Gastrocnemius medialis (tissue), 4 donors: ENCODE measurements around the gene ADGRD1. TPM values are rescaled to one million over a fixed set of nuclear protein-coding genes. Genes with fewer than 3 reads are reported as not detected.

ENCODE experiments used
- ATAC-seq, 2 donors: fragments of 150-250 bp; one replicate each; pipeline ENCODE4 v1.9.1; 2016
- DNase-seq, 2 donors: peaks; one replicate each; pipeline ENCODE4 v3.0.0-alpha.2; 2019
- H3K27ac ChIP-seq, 4 donors: fragments of 200-600 bp; sonication (generic); 1 replicate in 1 of 4; 2 replicates in 3 of 4; pipeline ENCODE4 v1.5.1; 2016 to 2018; ENCODE audit warnings: mild to moderate bottlenecking in 2 of 4, moderate library complexity in 1 of 4
- H3K27me3 ChIP-seq, 3 donors: fragments of 200-600 bp; sonication (generic) in 2 of 3; 1 replicate in 1 of 3; 2 replicates in 2 of 3; pipeline versions ENCODE4 v1.5.1 to v1.6.0; 2016 to 2019; ENCODE audit warnings: mild to moderate bottlenecking in 1 of 3, moderate library complexity in 1 of 3
- H3K36me3 ChIP-seq, 2 donors: fragments of 200-600 bp; sonication (generic) in 1 of 2; one replicate each; pipeline ENCODE4 v1.5.1; 2017 to 2018
- H3K4me1 ChIP-seq, 2 donors: fragments of 200-600 bp; sonication (generic) in 1 of 2; one replicate each; pipeline ENCODE4 v1.5.1; 2016 to 2017; ENCODE audit warnings: mild to moderate bottlenecking in 2 of 2
- H3K4me3 ChIP-seq, 4 donors: fragments of 200-600 bp; sonication (generic) in 3 of 4; 1 replicate in 1 of 4; 2 replicates in 3 of 4; pipeline ENCODE4 v1.5.1; 2016 to 2019; ENCODE audit warnings: mild to moderate bottlenecking in 2 of 4
- H3K9me3 ChIP-seq, 3 donors: fragments of 200-600 bp; sonication (generic) in 2 of 3; 1 replicate in 1 of 3; 2 replicates in 2 of 3; pipeline ENCODE4 v1.5.1; 2016 to 2019
- POLR2A ChIP-seq, 2 donors: fragments of 450-650 bp; IDR thresholded peaks; one replicate each; pipeline ENCODE4 v1.6.1; 2017; ENCODE audit warnings: antibody characterized with exemption in 2 of 2, mild to moderate bottlenecking in 2 of 2, moderate library complexity in 2 of 2
- in situ Hi-C, 4 donors: fragments of 200-750 bp; cut with MboI; loops; one replicate each; pipeline versions ENCODE4 v1.15.0 to v1.8.0; 2017; ENCODE audit warnings: low sequenced_read_pairs in 4 of 4
- intact Hi-C: fragments of 100-400 bp; cut with DNase I; formaldehyde crosslinking; loops from one replicate; pipeline ENCODE4 v1.15.1; 2023; ENCODE audit warnings: low total_unique reads
- total RNA-seq, 4 donors: library from RNA; depleted of rRNA; stranded (reverse); fragments of >200 nt; gene quantifications; one replicate each; pipeline versions ENCODE4 v1.1.0 to v1.2.3, GENCODE V29; 2016
- TF ChIP-seq, protein P1 (sequence below), 5 experiments: fragments of 450-650 bp in 3 of 5; fragments of 200-600 bp in 2 of 5; sonication (generic) in 2 of 5; IDR thresholded peaks in 4 of 5; conservative IDR thresholded peaks in 1 of 5; 1 replicate in 4 of 5; 2 replicates in 1 of 5; pipeline ENCODE4 v1.5.1; 2016 to 2019; ENCODE audit warnings: antibody characterized with exemption in 5 of 5, mild to moderate bottlenecking in 3 of 5, moderate library complexity in 3 of 5

Gene ADGRD1
- total RNA-seq, 4 donors from 2014 or later = 5.3 to 9.6 (median 8.2) TPM

DNA sequence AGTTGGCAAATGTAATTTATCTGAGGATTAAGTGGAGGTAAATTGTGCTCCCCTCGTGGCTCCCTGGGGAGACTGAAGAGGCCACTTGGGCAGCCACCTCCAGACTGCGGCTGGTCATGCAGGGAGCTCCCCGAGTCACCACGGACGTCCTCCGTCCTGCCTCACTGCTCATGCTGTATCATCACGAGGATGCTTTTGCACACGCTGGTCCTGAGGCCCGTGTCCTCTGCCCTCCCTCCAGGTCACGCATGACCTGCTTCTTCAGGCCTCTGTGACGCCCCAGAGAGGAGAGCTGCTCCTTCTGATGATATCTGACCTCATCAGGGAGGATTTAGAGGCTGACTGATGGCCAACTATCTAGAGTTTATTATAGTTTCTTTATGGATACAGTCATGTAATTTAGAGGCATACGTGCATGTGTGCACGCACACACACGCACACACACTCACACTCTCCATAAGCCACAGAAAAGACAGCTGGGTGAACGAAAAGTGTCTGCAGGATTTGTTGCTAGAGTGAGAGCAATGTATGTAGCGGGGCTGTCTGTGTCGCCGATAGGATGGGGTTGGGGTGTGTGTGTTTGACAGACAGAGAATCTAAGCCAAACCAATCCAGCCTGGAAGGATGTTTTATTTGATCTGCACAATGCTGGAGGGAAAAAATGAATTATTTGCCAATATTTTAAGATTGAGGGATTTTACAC is 160.0 kb downstream of the ADGRD1 start:
- peaks cover 0 to 3% of the 10 kb centered on the region in 2 donors for H3K4me1 ChIP-seq
- H3K27ac ChIP-seq = no peak overlapping the region
- DNase-seq (peak in 1 of 2 donors; percentile 0), ATAC-seq (no peak)
- H3K9me3 ChIP-seq = no peaks in the 10 kb centered on the region
- no peaks in the 10 kb centered on the region for H3K27me3 ChIP-seq
- intact Hi-C loops = no loop called here
- H3K4me3 ChIP-seq = no peak overlapping the region
- TF ChIP-seq POLR2A (IDR thresholded peaks at IDR 0.05) = no peak
- TF ChIP-seq, protein P1, sequence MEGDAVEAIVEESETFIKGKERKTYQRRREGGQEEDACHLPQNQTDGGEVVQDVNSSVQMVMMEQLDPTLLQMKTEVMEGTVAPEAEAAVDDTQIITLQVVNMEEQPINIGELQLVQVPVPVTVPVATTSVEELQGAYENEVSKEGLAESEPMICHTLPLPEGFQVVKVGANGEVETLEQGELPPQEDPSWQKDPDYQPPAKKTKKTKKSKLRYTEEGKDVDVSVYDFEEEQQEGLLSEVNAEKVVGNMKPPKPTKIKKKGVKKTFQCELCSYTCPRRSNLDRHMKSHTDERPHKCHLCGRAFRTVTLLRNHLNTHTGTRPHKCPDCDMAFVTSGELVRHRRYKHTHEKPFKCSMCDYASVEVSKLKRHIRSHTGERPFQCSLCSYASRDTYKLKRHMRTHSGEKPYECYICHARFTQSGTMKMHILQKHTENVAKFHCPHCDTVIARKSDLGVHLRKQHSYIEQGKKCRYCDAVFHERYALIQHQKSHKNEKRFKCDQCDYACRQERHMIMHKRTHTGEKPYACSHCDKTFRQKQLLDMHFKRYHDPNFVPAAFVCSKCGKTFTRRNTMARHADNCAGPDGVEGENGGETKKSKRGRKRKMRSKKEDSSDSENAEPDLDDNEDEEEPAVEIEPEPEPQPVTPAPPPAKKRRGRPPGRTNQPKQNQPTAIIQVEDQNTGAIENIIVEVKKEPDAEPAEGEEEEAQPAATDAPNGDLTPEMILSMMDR (IDR thresholded peaks at IDR 0.05 in 4 of 5, conservative IDR thresholded peaks at IDR 0.05 in 1 of 5) = no peak
- in situ Hi-C loops = loop anchor here in 1 of 4 donors (25.0 kb wide), 1 partner anchor 874 kb away; no protein-coding TSS in a partner anchor
- H3K36me3 ChIP-seq = no peaks in the 10 kb centered on the region

DNA sequence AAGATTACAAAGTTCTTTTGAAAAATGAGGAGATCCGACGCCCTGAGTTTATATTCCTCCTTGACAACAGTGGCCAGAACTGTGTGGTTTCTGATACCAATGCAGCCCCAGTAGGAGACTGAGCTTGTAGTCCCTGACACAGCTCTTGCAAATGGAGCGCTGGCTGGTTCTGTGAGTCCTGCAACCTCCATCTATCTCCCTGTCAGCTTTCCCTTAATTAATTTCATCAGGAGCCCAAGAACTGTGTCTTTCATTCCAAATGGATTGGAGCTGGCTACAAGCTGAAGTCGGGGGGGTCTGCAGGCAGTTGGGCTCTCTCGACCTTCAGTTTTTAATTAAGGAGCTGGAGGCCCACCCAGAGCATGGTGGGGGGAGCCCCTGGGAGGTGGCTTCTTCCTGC is 160.6 kb downstream of the ADGRD1 start:
- Histone ChIP-seq H3K4me3 (no peak overlapping the region), H3K9me3 (no peaks in the 10 kb centered on the region), H3K4me1 (peaks cover 0 to 3% of the 10 kb centered on the region in 2 donors), H3K27me3 (no peaks in the 10 kb centered on the region), H3K27ac (no peak overlapping the region), H3K36me3 (no peaks in the 10 kb centered on the region)
- in situ Hi-C loops (loop anchor here in 1 of 4 donors (25.0 kb wide), 1 partner anchor 873 kb away; no protein-coding TSS in a partner anchor), intact Hi-C loops (no loop called here)
- DNase-seq (peak in 1 of 2 donors; percentile 2), ATAC-seq (no peak)
- no peak for TF ChIP-seq POLR2A (IDR thresholded peaks at IDR 0.05)
- TF ChIP-seq, protein P1 (IDR thresholded peaks at IDR 0.05 in 4 of 5, conservative IDR thresholded peaks at IDR 0.05 in 1 of 5) = no peak

DNA sequence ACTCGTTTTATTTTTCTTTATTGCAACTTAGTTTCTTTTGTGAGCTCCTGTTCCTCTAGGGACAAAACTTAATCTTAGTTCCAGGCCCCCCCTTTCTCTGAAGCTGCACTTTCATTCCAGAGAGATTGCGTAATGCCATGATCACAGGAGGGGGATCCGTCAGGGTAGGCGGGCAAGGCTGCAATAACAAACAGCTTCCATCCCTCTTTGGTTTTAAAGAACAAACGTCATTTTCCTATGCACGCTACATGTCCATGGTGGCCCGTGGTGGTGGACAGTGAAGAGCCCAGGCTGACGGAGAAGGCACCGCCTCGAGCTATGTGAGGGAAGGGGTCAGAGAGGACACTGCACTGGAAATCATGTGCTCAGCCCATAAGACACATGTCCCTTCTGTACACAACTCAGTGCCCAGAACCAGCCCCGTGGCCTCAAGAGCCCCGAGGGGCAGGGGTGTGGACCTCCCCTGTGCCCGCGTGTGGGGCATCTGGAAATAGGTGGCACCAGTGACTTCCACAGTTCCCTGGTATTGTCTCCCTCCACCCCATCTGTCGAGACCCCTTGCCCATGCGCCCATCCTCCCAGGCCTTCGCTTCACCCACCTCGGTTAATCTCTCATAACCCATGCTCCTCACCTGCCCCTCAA is 161.4 kb downstream of the ADGRD1 start:
- peaks cover 0 to 3% of the 10 kb centered on the region in 2 donors for H3K4me1 ChIP-seq
- DNase-seq = peak in 1 of 2 donors; percentile 8
- H3K9me3 ChIP-seq = no peaks in the 10 kb centered on the region
- H3K27ac ChIP-seq = no peak overlapping the region
- no peaks in the 10 kb centered on the region for H3K36me3 ChIP-seq
- no peak for ATAC-seq
- intact Hi-C loops = no loop called here
- TF ChIP-seq, protein P1 (IDR thresholded peaks at IDR 0.05 in 4 of 5, conservative IDR thresholded peaks at IDR 0.05 in 1 of 5) = no peak
- no peak for TF ChIP-seq POLR2A (IDR thresholded peaks at IDR 0.05)
- no peaks in the 10 kb centered on the region for H3K27me3 ChIP-seq
- no peak overlapping the region for H3K4me3 ChIP-seq
- in situ Hi-C loops = loop anchor here in 1 of 4 donors (25.0 kb wide), 1 partner anchor 872 kb away; no protein-coding TSS in a partner anchor

DNA sequence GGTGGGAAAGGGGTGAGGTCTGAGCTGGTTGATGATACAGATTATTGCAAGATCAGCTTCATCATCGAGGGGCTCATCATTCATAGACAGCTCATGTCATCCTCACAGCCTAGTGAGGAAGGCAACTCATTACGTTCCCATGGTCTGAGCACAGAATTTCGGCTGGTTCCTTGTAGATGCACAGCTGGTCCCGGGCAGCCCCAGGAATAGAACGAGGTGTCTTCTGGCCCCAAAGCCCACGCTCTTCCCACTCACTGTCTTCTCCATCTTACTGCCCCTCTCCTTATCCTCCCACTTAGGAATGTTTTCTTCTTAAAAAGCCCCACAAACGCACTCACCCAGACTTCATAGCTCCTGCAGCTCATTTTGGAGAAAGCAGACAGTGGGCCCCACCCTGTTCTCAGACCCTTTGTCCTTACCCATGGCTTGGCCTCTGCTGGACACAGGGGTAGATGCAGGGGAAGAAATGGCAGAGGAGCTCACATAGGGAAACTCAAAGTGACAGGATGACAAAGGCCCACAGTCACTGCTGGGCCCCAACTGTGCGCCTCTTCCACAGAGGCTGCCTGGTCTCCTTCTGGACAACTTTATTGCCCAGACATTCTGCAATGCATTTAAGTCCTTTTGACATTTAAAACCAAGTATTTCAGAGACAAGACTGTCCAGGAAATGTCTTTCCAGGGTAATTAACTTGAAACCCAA is 162.2 kb downstream of the ADGRD1 start:
- no peaks in the 10 kb centered on the region for H3K36me3 ChIP-seq
- in situ Hi-C loops = loop anchor here in 1 of 4 donors (25.0 kb wide), 1 partner anchor 871 kb away; no protein-coding TSS in a partner anchor
- DNase-seq = peak in 1 of 2 donors; percentile 2

More for the DNA sequence above, 162.2 kb downstream of the ADGRD1 start:
- Histone ChIP-seq H3K27ac (no peak overlapping the region), H3K27me3 (no peaks in the 10 kb centered on the region), H3K4me3 (no peak overlapping the region), H3K4me1 (peaks cover 0 to 3% of the 10 kb centered on the region in 2 donors), H3K9me3 (no peaks in the 10 kb centered on the region)
- ATAC-seq = no peak
- TF ChIP-seq, protein P1 (IDR thresholded peaks at IDR 0.05 in 4 of 5, conservative IDR thresholded peaks at IDR 0.05 in 1 of 5) = no peak
- TF ChIP-seq POLR2A (IDR thresholded peaks at IDR 0.05) = no peak
- intact Hi-C loops = no loop called here
